Neuron (in vitro differentiated cells): ENCODE results near the gene ALDH9A1.
"Not testable (repeated sequence)": the region's sequence is repeated elsewhere in the genome, so short reads cannot be mapped to it uniquely, and the experiment has no call there.

Experiments used
- H2AFZ ChIP-seq: one replicate; pipeline ENCODE4 v1.6.1; 2013; ENCODE audit warnings: low read depth, mild to moderate bottlenecking, inconsistent platforms, low read length, moderate library complexity
- H3K27me3 ChIP-seq: one replicate; pipeline ENCODE4 v1.6.1; 2013; ENCODE audit warnings: low read length; ENCODE audit not compliant: insufficient read depth
- H3K36me3 ChIP-seq: one replicate; pipeline ENCODE4 v1.6.1; 2013; ENCODE audit warnings: low read length; ENCODE audit not compliant: insufficient read depth
- H3K4me1 ChIP-seq: one replicate; pipeline ENCODE4 v1.6.1; 2013; ENCODE audit warnings: low read length; ENCODE audit not compliant: insufficient read depth
- H3K4me3 ChIP-seq: 2 replicates; pipeline ENCODE4 v1.5.1; 2013; ENCODE audit warnings: mild to moderate bottlenecking, low read length, moderate library complexity
- H3K9me3 ChIP-seq: one replicate; pipeline ENCODE4 v1.6.1; 2013; ENCODE audit warnings: low read length

ALDH9A1 gene

GRCh38 chr1:165648919-165649572, 49.3 kb downstream of the ALDH9A1 start:
- Histone ChIP-seq H3K27me3 (no peaks in the 10 kb centered on the region), H3K4me3 (no peak overlapping the region), H2AFZ (no peak overlapping the region), H3K9me3 (no peaks in the 10 kb centered on the region), H3K4me1 (no peaks in the 10 kb centered on the region), H3K36me3 (peaks cover 17% of the 10 kb centered on the region)

- no peaks in the 10 kb centered on the region for H3K27me3 ChIP-seq
- H3K4me1 ChIP-seq = no peaks in the 10 kb centered on the region
- H3K9me3 ChIP-seq = no peaks in the 10 kb centered on the region
- H3K4me3 ChIP-seq = no peak overlapping the region
- peaks cover 13% of the 10 kb centered on the region for H3K36me3 ChIP-seq
- H2AFZ ChIP-seq = no peak overlapping the region
These were observed 50.4 kb downstream of the ALDH9A1 start for GRCh38 chr1:165647970-165648369.

- peaks cover 13% of the 10 kb centered on the region for H3K36me3 ChIP-seq
- no peak overlapping the region for H3K4me3 ChIP-seq
- no peak overlapping the region for H2AFZ ChIP-seq
- H3K27me3 ChIP-seq = no peaks in the 10 kb centered on the region
- H3K4me1 ChIP-seq = no peaks in the 10 kb centered on the region
- H3K9me3 ChIP-seq = no peaks in the 10 kb centered on the region
These were observed 50.8 kb downstream of the ALDH9A1 start for GRCh38 chr1:165647517-165647916.

GRCh38 chr1:165645654-165646366, 52.6 kb downstream of the ALDH9A1 start:
- no peaks in the 10 kb centered on the region for H3K9me3 ChIP-seq
- H3K36me3 ChIP-seq = peaks cover 7% of the 10 kb centered on the region
- H2AFZ ChIP-seq = no peak overlapping the region
- H3K27me3 ChIP-seq = no peaks in the 10 kb centered on the region
- H3K4me1 ChIP-seq = no peaks in the 10 kb centered on the region
- H3K4me3 ChIP-seq = no peak overlapping the region

GRCh38 chr1:165644064-165644735, 54.2 kb downstream of the ALDH9A1 start:
- no peaks in the 10 kb centered on the region for H3K36me3 ChIP-seq
- no peaks in the 10 kb centered on the region for H3K27me3 ChIP-seq
- H2AFZ ChIP-seq = no peak overlapping the region
- no peaks in the 10 kb centered on the region for H3K4me1 ChIP-seq
- H3K4me3 ChIP-seq = no peak overlapping the region
- no peaks in the 10 kb centered on the region for H3K9me3 ChIP-seq

GRCh38 chr1:165641231-165641987, 57.0 kb downstream of the ALDH9A1 start:
- Histone ChIP-seq H3K4me3 (no peak overlapping the region), H3K27me3 (no peaks in the 10 kb centered on the region), H2AFZ (no peak overlapping the region), H3K4me1 (no peaks in the 10 kb centered on the region), H3K9me3 (no peaks in the 10 kb centered on the region), H3K36me3 (no peaks in the 10 kb centered on the region)

GRCh38 chr1:165639821-165640623, 58.3 kb downstream of the ALDH9A1 start:
- no peaks in the 10 kb centered on the region for H3K4me1 ChIP-seq
- H3K36me3 ChIP-seq = no peaks in the 10 kb centered on the region
- H2AFZ ChIP-seq = no peak overlapping the region
- no peaks in the 10 kb centered on the region for H3K27me3 ChIP-seq
- no peaks in the 10 kb centered on the region for H3K9me3 ChIP-seq
- H3K4me3 ChIP-seq = no peak overlapping the region

GRCh38 chr1:165638211-165638610, 60.2 kb downstream of the ALDH9A1 start:
- H3K4me1 ChIP-seq, H3K4me3 ChIP-seq, H2AFZ ChIP-seq, H3K27me3 ChIP-seq, H3K36me3 ChIP-seq, H3K9me3 ChIP-seq: not testable (repeated sequence)

- Histone ChIP-seq H3K4me3 (no peak overlapping the region), H3K36me3 (no peaks in the 10 kb centered on the region), H2AFZ (no peak overlapping the region), H3K9me3 (no peaks in the 10 kb centered on the region), H3K27me3 (no peaks in the 10 kb centered on the region), H3K4me1 (peaks cover 10% of the 10 kb centered on the region)
These were observed 60.9 kb downstream of the ALDH9A1 start for GRCh38 chr1:165637427-165637826.

- H3K27me3 ChIP-seq = no peaks in the 10 kb centered on the region
- H3K4me3 ChIP-seq = no peak overlapping the region
- H3K36me3 ChIP-seq = no peaks in the 10 kb centered on the region
- no peaks in the 10 kb centered on the region for H3K9me3 ChIP-seq
- H2AFZ ChIP-seq = no peak overlapping the region
- peaks cover 16% of the 10 kb centered on the region for H3K4me1 ChIP-seq
These were observed 62.5 kb downstream of the ALDH9A1 start for GRCh38 chr1:165635823-165636222.

- peaks cover 16% of the 10 kb centered on the region for H3K4me1 ChIP-seq
- H3K36me3 ChIP-seq = no peaks in the 10 kb centered on the region
- H3K27me3 ChIP-seq = no peaks in the 10 kb centered on the region
- H2AFZ ChIP-seq = no peak overlapping the region
- H3K9me3 ChIP-seq = no peaks in the 10 kb centered on the region
- H3K4me3 ChIP-seq = no peak overlapping the region
These were observed 63.0 kb downstream of the ALDH9A1 start for GRCh38 chr1:165635329-165635728.

GRCh38 chr1:165634154-165634921, 64.0 kb downstream of the ALDH9A1 start:
- no peaks in the 10 kb centered on the region for H3K36me3 ChIP-seq
- no peak overlapping the region for H2AFZ ChIP-seq
- H3K27me3 ChIP-seq = no peaks in the 10 kb centered on the region
- peaks cover 21% of the 10 kb centered on the region for H3K4me1 ChIP-seq
- H3K4me3 ChIP-seq = no peak overlapping the region
- H3K9me3 ChIP-seq = no peaks in the 10 kb centered on the region
